HPDE6-E6E7 (cell line): Measurements from ENCODE around the gene CFDP1.

ENCODE experiments used
- DNase-seq: peaks from one replicate; pipeline ENCODE4 v3.0.0; 2011; ENCODE audit warnings: missing footprints; ENCODE audit errors: extremely low spot score

CFDP1 gene

DNA sequence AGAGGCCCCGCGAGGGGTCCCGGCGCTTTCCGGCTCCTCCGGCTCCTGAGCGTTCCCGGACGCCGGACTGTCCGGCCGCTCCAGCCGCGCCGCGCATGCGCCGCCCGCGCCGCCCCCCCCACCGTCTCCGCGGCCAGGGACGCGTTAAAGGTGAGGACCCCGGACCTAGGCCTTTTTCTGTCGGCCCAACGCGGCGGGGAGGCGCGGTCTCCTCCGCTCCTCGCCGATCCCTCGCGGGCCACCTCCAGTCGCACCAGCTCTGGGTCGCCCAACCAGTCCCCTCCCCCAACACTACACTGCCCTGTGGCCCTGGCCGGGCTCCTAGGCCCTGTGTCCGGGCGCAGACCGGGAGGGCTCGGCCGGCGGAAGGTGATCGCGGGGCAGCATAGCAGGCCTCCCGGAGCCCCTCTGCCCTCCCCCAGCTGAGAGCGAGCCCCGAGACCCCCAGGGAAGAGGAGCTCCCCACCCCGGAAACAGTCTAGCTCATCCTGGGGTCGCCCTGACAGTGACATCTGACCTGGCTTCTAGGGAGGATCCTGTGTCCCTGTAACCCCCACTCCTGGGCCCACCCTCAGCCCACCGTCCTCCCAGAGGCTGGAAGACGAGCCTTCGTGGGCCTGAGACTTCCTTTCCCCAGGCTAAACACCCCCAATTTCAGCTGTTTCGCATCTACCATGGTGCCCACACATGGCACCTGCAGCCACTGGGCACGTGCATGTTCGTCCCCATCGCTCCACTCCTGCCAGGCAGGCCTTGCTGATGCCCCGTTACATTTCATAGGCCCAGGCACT lies 167.2 kb downstream of the CFDP1 start:
- peak; percentile 88 for DNase-seq

DNA sequence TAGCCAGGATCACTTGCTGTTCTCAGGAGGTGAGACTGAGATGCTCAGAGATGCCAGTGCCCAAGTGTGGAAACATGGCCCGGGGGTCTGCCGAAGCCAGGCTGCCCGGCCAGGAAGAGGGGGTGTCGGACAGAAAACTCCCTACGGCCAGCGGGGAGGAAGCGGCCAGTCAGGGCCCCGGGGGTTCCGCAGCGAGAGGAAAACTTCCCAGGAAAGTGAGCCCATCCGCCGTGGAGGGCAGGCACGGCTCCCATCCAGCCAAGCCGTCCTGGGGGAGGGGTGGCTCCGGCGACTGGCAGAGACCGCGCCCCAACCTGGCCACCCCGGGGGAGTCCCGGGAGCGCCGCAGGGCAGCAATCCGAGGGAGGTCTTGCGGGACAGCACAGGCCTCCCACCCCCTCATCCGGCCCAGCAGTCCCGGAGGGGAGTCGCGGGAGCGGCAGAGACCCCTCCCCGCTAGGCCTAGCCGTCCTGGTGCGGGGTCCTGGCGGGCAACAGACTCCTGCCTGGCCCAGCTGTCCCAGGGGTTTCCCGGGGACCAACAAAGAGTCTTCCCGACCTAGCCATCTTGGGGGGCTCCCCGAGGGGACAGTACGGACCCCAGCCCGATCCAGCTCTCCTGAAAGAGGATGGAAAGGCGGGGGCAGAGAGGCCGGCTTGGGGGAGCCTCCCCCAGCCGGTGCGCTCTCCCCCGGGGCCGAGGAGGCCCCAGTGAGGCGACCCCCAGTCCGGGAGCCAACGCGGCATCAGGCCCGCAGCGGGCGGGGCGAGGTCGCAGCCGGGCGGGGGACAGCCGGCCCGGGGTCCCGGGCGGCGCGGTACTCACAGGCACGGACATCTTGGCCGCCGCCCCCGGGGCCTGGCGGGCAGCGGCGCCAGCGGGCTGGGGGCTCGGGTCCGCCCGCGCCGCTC lies 168.0 kb downstream of the CFDP1 start:
- DNase-seq: no peak

DNA sequence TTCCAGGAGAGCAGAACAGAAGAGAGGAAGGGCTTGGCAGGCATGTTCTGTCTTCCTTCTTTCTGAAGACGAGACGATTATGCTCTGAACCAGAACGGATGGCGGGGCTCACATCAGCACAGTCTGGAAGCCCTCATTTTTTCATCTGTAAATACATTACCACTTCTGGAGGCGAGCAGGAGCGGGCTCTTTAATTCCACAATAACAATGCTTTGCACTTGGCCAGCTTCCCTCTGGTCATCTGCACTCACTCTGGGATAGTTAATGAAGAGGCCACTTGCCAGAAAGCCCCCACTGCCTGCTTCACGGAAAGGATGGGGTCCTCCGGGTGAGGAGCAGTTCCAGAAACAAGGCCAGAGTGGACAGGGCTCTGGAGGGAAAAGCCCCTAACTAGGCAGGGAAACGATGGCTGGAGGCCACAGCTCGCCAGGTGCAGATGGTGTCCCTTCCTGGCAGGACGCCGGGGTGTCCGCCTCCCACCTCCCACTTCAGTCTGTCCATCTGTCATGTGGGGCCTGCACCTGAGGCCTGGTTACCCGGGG lies 168.8 kb downstream of the CFDP1 start:
- no peak for DNase-seq

DNA sequence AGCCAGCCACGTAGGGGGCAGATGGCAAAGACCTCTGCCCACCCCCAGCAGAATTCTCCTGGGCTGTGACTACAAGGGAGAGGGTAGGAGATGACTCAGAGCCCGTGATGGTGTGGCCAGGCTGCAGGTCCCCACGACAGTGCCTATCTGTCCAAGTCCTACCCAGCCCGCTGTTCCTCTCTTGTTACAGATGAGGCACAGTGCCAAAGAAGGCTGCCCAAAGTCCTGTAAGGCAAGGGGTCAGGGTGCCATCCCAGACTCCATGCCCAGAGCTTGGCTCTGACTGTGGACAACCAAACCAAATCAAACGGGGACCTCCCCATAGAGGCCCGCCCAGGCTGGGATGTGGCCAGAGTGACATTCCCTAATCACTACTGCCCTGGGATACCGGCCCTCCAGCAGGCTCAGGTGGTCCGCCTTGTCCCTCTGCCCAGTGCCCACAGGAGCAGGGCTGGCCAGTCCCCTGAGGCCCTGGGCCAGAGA lies 169.3 kb downstream of the CFDP1 start:
- DNase-seq: no peak

DNA sequence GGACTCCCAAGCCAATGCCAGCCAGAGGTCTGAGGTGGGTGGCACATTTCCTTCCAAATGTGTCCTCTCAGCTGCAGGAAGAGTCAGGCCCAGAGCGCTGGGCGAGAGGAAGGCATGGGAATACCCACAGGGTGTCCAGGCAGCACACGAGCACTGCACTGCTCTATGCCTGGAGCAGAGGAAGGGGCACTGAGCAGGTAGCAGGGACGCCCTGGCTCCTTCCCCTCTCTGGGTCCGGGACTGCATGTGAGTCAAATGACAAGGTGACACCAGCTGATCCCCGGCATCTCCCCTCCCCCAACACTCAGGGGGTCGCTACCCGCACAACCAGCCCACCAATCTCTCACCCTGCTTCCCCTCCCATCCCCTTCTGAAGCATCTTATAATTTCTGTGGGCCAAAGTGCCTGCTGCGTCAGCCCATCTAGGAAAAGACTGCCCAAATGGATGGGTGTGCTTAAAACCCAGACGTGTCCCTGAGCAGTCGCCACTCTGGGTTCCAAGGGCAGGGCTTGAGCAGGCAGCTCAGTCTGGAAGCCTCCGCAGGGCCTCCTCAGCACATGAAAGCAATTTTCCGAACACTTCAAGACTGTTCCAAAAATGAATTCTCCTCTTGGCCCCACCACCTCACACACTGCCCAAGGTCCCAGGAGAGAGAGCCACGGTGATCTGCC lies 169.9 kb downstream of the CFDP1 start:
- DNase-seq: no peak

DNA sequence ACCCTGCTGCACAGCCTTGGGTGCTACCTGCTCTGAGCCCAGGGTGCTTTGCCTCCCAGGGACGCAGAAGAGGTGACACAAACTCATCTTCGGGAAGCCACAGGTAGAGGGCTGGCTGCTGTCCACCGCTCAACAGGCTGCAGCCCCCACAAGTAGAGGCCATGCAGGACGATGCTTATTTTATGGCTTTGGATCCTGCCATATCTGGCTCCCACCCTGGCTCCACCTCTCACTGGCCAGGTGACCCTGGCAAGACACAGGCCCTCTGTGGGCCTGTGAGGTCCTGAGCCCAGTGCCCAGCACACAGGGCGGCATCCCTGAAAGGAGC lies 170.5 kb downstream of the CFDP1 start:
- DNase-seq: no peak

DNA sequence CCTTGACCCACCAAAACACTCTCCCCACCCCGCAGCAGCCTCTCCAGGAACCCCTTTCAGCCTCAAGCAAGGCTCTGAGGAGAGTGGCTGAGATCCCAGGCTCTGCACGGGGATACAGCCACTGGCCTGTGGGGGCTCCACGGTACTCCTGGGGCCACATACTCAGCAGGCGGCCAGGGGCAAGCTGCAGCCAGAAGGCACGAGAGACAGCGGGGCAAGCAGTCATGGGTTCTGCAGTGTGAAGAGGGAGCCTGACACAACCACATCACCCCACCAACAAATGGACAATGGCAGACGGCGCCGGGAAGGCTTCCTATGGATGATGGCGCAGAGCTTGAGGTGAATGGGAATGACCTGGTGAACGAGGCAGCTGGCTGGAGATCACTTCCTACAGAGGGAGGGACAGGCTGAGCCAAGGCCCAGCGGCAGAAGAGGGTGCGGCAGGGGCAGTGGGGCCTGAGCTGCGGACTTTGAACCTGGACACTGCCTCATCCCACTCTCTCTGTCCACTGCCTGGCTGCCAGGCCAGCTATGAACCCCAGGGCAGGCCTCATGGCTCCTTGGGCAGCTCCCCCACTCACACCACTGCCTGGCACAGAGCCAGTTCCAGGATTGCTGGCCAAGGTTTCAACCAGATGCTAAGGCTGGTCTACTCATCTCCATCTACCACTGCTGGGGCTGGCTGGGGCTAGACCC lies 171.1 kb downstream of the CFDP1 start:
- DNase-seq: no peak

DNA sequence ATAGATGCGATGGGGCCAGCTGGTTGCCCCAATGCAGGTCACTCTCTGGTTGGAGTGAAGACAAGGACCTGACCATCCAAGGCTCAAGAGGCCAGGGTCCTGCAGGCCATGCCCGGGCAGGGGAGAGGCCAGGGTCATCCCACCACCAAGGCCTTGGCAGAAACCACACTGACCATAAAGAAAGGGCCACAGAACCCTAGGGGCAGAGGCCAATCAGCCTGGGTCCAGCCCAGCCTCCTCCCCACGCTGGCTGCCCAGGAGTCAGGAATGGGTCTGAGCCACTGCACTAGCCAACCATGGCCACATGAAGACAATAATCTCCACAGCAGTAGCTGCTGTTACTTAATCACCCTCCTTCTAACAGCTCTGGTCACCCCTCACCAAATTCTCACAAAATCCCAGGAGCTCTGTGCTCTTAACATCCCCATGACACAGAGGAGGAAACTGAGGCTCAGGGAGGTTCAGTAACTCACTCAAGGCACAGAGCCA lies 171.7 kb downstream of the CFDP1 start:
- DNase-seq: no peak

DNA sequence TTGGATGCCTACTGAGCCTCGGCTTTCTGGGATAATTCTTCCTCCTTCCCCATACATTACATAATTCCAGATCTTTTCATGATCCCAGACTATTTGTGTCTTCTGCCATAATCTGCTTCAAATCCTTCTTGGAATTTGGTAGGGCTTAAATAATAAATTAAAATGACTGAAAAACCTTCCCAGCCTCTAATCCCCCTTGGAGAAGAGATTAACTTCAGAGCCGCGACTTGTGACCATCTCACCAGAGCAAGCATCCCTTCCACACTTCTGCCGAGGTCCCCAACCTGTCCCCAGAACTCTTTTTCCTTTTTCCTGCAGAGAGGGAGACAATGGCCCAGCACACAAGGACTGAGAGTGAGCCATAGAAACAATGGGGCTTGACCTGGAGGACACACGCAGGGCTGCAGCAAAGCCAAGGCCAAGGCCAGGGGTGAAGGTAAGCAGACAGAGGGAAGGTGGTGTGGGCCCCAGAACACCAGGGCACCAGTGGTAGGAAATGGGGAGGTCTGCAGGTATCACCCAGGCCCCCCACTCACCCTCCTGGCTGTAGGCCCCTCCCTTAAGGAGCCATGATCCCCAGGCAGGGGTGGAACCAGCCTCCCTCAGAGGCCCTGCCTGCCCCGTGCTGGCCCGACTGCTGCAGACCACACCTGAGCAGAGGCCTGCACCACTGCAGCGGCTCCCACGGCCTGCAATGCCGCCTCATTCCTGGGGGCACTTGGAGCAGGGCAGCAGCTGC lies 172.3 kb downstream of the CFDP1 start:
- no peak for DNase-seq

DNA sequence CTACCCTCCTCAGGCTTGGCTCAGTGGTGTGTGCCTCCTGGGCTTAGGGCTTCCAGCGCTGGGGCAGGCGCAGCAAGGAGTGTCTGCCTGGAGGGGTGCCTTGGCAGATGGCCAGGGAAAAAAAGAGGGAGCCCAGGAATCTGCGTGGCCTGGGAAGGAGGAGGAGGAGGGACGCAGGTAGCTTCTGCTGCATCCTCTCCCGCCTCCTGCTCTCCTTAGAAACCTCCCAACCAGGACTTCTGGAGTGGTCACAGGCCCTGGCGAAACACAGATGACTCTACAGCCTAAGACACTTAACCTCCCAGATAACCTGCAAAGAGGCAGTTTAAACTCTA lies 174.5 kb downstream of the CFDP1 start:
- DNase-seq: no peak

DNA sequence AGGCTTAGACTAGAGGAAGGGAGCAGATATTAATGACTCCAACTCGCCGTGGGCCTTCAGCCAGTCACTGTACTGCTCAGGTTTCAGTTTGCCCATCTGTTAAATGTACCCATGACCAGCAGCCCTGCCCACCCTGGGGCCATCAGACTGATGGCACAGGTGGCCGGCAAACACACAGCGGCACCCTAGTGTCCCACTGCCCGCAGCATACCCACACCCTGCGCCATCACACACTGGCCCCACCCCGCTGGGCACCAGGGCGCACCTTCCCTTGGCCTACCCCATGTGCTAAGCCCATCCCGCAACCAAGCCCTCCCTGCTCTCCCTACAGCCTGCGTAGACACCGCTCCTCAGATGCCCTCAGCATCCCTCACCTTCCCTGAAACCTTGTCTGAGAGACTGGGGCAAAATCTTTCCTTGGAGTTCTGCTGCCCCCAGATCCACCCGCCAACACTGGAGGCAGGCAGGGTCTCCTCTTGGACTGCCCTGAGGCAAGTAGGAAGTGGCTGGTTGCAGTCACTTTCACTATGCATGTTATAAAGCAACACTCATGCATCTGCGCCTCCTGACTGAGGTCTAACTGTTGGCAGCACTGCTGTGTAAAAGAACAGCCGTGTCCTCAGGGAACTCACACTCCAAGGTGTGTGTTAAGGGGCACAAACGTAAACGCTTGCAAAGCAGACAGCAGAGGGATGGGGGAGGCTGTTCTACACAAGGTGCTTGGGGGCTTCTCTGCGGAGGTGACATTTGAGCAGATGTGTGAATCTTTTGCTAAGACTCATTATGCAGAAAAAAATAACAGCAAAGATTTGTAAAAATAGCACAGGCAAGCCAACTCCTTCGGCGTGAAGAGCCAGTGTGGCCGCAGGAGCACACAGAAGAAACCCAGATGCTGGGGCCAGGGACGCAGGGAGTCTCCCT lies 175.2 kb downstream of the CFDP1 start:
- no peak for DNase-seq

DNA sequence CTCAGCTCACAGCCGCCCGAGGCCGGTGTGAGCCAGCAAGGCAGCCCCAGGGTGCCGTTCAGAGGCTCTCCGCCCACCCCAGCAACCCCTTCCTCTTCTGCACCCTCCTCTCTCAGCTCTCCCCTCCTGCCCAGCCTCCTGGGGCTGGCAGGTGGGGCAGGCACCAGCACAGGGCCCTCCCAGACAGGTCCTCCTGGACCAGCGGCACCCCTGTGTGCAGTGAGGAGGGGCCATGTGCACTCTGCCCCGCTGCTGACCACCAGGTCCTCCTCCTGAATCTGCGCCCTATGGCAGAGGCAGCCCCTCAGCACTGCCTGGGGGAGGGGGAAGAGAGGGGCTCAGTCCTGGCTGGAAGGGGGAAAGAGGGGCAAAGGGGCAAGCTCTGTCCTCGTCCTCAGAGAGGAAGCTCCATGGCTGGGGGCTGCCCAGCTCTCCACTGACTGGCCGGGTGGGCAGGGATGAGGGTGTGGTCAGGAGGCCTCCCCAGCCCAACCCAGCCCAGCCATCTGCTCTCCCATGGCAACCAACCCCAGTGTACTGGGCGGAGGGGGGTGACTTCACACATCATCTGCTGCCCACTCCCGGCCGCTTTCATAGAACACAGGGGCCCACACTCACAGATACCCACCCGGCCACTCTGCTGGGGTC lies 176.5 kb downstream of the CFDP1 start:
- DNase-seq: no peak

DNA sequence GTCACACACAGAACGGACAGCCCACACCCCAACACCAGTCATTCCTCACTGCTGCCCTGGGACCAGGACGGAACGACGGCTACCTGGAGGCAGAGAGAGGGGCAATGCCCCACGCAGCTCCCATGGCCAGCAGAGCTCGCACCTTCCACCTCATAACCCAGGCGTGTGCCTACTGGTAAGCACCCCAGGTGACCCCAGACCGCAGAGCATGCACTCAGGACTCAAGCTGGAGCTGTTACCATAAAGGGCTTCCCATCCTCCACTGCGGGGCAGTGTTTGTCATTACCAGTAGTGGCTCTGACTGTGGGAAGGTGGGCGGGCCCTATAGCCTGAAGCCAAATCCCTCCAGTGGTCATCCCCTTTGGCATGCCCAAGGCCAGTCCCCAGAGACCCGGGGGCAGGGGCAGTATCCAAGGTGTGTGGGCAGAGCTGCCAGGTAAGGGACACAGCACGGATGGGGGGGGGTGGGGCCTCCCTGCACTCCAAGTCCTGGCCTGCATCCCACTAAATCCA lies 177.2 kb downstream of the CFDP1 start:
- no peak for DNase-seq

DNA sequence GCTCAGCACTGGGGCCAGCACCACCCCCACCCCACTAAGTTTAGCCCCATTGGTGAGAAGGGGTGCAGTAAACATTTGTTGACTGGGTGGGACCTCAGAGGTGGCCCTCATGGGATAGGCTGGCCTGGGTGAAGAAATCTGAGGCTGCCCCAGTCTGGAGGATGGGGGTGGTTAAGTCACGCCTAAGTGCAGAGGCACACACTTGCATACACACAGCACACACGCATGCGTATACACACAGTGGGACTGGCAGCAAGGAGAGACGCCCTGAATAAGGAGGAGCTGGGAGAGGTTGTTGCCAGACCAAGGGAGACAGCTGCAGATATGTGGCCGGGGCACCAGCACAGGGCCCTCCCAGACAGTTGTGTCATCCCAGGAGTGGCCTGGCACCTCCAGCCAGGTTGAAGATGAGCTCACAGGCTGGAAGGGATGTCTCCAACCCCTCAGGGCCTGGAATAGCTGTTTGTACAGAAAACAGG lies 178.9 kb downstream of the CFDP1 start:
- DNase-seq: peak; percentile 89

DNA sequence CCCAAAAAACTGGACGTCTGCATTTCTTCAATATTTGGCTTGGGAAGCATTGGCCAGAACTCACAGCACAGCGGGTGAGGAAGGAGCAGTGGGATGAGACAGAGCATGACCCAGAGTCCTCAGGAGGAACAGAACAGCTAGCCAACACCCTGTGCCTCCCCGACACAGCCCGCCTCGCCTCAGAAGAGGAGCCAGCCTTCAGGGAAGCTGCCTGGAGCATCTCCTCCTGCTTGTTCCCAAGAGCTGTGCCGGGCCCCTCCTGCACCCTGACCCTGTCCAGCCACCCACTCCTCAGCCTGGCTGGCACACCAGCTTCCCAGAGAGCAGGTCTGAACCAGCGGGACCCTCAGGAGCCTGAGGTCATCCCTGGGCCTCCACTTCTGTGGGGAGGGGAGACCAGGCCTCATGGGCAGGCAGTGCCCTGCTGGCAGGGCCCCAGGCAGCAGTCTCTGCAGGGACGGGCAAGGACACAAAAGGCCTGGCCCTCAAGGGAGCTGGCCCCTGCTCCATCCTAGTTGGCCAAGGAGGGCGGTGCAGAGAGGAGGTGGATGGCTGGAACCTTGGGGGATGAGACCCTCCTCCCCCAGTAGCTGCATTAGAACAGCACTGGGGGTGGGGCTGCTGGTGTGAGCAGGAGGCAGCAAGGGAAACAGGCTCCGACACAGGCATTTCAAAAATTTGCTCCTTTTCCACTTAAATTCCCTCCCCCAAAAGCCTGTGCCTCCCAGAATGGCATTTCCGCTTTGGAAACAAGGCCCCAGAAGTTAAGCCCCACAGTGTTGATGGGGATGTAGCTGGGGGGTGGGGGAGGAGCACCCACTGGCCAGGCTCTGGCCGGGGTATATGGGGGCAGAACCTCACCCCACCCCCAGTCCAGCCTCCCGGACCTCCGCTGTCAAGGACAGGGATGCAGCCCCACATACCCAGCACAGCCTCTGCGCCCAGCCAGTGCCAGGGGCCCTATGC lies 180.1 kb downstream of the CFDP1 start:
- no peak for DNase-seq

DNA sequence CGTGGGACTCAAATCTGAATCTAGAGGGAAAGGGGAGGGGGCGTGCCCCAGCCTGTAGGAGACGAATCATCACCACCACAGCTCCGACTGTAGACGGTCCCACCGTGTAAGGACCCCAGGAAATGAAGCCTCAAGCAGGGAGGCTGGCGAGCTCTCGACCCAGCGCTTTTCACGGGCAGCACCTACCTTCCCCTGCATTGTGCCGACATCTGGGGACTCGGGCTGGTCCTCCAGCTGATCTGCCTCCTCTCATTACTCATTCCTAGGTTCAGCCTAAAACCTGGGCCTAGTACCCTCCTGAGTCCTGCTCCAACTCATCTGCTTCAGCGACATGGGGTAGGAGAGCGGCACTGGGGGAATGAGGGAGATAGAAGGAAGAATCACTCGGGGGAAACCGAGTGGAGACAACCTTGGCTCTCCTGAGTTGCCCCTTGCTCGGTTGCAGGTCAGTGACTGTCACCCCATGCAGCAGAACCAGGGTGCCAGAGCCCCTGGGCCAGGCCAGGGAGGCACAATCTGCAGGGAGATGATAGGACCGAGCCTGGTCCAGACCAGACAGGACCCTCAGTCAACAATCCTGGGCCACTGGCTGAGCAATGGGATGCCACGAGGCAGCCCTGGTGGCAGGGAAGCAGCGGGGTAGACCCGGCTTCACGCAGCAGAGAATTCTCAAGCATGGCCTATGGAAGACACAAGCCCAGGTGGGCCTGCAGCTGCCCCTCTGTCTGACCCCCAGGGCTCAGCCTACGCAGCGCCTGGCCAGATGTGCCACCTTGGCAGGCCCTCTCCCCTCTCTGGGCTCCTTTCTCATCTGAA lies 181.0 kb downstream of the CFDP1 start:
- DNase-seq: no peak
